ENCODE measurements around the gene ASTN2.

The ASTN2 gene

GRCh38 chr9:116480700-116481099 lies 934.2 kb downstream of the ASTN2 start:
- in situ Hi-C loops (cut with HindIII; ENCODE audit: low sequenced_read_pairs): no loop called here

- in situ Hi-C loops (cut with HindIII; ENCODE audit: low sequenced_read_pairs): no loop called here
Observed at GRCh38 chr9:116479967-116480366, 934.9 kb downstream of the ASTN2 start.

DNA sequence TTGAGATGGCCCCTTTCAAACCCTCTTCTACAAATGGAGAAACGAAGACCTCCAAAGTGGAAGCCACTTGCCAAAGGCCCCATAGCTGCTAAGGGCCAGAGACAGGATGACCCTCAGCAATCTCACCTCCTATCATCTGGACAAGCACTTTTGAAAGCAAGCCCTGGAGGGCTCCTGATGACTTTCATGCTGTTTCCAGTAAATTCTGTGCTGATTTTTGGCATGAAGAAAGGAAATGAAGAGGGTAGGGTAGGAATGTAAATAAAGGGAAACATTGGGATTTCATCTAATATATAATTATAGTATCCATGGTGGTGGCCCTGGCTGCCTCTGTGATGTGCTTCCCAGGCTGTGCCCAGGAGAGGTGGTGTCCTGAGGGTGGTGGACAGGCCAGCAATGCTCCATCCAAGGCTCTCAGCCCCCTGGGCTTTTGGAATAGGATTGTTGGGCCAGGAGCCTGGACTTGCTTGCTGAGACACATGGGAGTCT lies 935.8 kb downstream of the ASTN2 start:
- in situ Hi-C loops (cut with HindIII; ENCODE audit: low sequenced_read_pairs): no loop called here

DNA sequence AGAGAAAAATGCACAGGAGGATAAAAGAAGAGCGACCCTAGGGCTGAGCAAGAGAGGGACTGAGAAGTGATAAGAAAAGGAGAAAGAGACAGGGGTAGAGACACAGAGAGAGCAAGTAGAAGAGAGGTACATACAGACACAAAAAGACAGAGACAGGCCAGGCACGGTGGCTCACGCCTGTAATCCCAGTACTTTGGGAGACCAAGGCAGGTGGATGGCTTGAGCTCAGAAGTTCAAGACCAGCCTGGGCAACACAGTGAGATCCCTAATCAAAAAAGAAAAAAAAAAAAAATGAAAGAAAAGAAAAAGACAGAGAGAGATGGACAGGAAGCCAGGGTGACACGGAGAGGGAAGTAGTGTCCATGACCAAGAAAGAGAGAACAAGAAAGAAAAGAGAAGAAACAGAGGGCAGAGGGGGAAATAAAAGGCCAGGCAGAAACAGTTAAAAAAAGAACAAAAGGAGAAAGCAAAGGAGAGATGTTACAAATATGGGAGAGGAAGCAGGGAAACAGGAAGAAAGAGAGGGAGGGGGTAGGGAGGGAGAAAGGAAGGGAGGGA lies 937.2 kb downstream of the ASTN2 start:
- in situ Hi-C loops (cut with HindIII; ENCODE audit: low sequenced_read_pairs): no loop called here

GRCh38 chr9:116476935-116477381 lies 937.9 kb downstream of the ASTN2 start:
- in situ Hi-C loops (cut with HindIII; ENCODE audit: low sequenced_read_pairs): no loop called here

- in situ Hi-C loops (cut with HindIII; ENCODE audit: low sequenced_read_pairs): no loop called here
Observed at GRCh38 chr9:116476002-116476401, 938.9 kb downstream of the ASTN2 start.

DNA sequence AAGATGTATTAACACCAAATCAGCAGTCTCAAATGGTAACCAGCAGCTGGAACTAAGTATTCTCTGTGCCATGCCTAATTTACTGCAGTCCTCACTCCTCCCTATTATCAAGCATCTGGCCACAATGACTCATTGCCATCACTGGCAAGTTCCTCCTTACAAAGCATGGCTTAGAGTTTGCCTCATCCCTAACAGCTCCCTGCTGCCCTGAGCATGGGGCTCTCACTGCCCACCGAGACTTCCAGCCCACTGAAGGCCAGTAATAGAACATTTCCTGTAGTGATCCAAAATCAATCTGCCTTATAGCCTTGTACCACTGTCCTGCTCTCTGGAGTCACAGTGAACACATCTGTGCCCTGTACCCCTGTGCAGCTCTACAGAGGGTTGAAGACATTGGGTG lies 939.7 kb downstream of the ASTN2 start:
- in situ Hi-C loops (cut with HindIII; ENCODE audit: low sequenced_read_pairs): no loop called here

- in situ Hi-C loops (cut with HindIII; ENCODE audit: low sequenced_read_pairs): no loop called here
Observed at GRCh38 chr9:116471944-116472506, 942.8 kb downstream of the ASTN2 start.

DNA sequence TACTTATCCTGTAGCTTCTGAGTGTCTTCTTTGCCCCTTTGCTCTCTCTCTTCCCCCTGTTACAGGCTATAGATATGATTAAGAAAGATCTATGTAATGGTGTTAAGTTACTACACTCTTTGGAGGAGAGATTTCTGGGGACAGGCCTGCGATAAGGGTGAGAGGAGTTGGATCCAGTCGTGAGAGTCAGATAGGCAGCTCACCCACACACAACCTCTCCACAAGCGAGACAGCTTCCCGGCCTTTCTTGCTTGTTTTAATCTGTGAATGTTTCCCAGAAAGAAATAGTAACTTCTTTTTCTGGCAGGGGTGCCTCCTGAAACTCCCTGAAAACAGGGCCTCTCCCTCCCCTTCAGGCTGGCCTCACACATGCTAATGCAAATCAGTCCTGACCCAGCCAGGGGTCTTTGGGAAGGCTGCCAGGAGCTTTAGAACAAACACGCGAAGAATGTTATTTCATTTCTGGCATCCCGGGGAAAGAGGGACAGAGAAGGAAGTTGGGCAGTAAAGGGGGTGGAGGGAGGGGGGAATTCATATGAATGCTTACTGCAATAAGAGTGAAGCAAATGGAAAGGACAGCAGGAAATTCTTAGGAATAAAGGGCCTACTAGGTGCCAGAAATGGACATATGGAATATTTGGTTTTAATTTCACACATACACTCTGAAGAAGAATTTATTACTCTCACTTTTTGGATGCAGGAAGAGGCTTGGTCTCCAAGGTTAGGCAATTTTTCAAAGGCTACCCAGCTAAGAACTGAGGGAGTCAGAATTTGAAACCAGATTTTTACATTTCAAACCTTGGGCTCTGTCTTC lies 943.6 kb downstream of the ASTN2 start:
- in situ Hi-C loops (cut with HindIII; ENCODE audit: low sequenced_read_pairs): no loop called here

- in situ Hi-C loops (cut with HindIII; ENCODE audit: low sequenced_read_pairs): no loop called here
Observed at GRCh38 chr9:116468793-116469527, 945.9 kb downstream of the ASTN2 start.

- in situ Hi-C loops (cut with HindIII; ENCODE audit: low sequenced_read_pairs): no loop called here
Observed at GRCh38 chr9:116468369-116468768, 946.5 kb downstream of the ASTN2 start.

- in situ Hi-C loops (cut with HindIII; ENCODE audit: low sequenced_read_pairs): no loop called here
Observed at GRCh38 chr9:116467740-116468351, 947.0 kb downstream of the ASTN2 start.

DNA sequence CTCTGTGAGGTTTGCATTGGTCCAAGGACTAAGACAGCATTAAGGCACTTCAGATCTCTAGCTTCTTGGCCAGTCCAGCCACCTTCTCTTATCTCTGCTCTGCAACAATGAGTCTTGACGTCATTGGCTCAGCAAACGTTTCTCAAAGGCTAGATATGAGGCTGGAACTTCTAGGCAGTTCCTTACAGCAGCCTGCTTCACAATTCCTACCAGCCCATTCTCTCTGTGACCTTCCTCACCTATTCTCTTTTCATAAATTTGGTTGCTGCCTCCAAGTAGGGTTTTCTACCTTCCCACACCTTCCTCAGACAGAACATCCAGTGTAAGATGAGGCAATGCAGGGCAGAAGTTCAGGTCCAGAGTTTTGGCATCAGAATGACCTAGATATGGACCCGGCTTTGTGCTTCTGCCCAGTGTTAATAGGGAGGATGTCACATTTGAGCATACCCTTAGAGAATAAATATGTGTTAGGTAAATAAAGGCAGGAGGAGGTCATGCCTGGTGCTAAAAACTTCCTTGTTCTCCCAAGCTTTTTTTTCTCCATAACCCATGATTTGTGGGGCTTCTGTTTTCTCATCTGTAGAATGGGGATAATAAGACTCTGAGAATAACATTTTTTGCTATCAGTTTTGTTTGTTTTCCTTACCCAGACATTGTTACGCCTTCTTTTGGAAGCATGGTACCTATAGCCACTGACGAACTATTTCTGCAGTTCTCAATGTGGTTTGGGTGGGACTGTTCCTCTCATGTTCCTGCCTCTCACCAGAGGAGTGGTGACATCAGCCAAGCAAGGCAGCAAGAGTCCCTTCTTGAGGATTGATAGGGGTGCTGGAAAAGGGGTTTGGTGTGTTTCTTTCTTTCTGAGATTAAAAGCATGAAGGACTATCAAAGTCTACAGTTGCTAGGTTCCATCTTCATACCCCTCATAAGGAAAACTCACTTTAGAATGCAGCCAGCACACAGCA lies 948.3 kb downstream of the ASTN2 start:
- in situ Hi-C loops (cut with HindIII; ENCODE audit: low sequenced_read_pairs): no loop called here

GRCh38 chr9:116465576-116466270 lies 949.1 kb downstream of the ASTN2 start:
- in situ Hi-C loops (cut with HindIII; ENCODE audit: low sequenced_read_pairs): no loop called here

DNA sequence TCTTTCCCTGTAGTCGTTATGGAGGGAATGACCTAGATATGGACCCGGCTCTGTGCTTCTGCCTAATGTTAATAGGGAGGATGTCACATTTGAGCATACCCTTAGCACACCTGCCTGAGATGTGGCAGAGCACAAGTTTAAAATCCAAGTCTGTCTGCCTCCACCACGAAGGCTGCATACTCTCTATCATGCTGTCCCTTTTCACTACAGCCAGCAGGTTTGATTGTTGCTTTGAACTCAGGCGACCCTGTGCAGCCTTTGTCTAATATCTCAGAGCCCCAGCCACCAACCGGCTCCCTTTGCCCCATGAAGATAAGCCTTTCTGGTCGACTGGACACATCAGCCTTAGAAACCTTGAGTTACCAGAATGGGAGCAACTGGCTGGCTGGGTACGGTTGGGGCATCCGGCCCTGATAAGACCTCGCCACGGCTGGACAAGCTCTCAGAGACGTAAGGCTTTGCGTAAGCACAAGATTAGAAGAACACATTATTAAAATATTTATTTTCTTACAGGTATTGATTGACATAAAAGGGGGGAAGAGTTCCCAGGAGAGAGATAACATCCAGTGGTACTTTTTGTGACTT lies 949.8 kb downstream of the ASTN2 start:
- in situ Hi-C loops (cut with HindIII; ENCODE audit: low sequenced_read_pairs): no loop called here

DNA sequence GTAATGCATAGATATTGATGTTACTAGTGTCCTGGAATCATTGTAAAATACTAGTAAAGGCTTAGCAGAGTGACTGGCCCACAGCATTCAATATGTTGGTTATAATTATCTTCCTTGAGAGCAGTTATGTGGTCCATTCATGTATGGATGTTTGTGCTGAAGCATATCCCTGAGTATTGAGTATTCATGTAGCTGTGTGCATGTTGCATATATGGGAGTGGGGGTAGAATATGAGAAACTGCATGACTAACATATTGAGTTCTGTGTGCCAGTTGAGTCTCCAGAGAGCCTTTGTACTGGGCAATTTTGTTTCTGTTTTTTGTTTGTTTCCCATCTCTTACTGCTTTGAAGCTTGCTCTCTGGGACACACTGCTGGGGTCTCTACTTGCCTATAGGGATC lies 950.4 kb downstream of the ASTN2 start:
- in situ Hi-C loops (cut with HindIII; ENCODE audit: low sequenced_read_pairs): no loop called here

GRCh38 chr9:116461632-116462031 lies 953.2 kb downstream of the ASTN2 start:
- in situ Hi-C loops (cut with HindIII; ENCODE audit: low sequenced_read_pairs): no loop called here

GRCh38 chr9:116460026-116460425 lies 954.8 kb downstream of the ASTN2 start:
- in situ Hi-C loops (cut with HindIII; ENCODE audit: low sequenced_read_pairs): no loop called here

DNA sequence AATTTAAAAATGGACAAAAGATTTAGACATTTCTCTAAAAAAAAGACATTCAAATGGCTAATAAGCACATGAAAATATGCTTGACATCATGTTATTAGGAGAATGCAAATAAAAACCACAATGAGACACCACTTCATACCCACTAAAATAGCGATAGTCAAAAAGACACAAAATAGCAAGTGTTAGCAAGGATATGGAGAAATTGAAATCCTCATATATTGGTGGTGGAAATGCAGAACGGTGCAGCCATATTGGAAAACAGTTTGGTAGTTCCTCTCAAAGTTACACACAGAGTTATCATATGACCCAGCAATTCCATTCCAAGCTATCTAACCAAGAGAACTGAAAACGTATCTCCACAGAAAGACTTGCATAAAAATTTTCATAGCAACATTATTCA lies 955.3 kb downstream of the ASTN2 start:
- in situ Hi-C loops (cut with HindIII; ENCODE audit: low sequenced_read_pairs): no loop called here

Data from endothelial cell of hepatic sinusoid (primary cell).